HG03064 (cell line): ENCODE measurements around the gene BAIAP3.

Experiments
- ATAC-seq: cut with Tn5 transposase; IDR thresholded peaks from one replicate; pipeline ENCODE4 v1.9.1; 2021; ENCODE audit warnings: low read depth; ENCODE audit not compliant: unreplicated experiment

The BAIAP3 gene

DNA sequence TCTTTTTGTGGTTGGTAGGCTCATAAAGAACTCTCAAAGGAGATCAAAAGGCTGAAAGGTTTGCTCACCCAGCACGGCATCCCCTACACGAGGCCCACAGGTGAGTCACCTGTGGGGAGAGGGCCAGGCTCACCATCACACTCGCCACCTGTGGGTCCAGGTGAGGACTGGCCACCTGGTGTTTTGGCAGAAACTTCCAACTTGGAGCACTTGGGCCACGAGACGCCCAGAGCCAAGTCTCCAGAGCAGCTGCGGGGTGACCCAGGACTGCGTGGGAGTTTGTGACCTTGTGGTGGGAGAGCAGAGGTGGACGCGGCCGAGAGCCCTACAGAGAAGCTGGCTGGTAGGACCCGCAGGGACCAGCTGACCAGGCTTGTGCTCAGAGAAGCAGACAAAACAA, 29.4 kb downstream of the BAIAP3 start:
- no peak for ATAC-seq

- ATAC-seq = no peak
Observed at GRCh38 chr16:1363501-1364041, 30.1 kb downstream of the BAIAP3 start.

- no peak for ATAC-seq
Observed at GRCh38 chr16:1364510-1364909, 31.1 kb downstream of the BAIAP3 start.

DNA sequence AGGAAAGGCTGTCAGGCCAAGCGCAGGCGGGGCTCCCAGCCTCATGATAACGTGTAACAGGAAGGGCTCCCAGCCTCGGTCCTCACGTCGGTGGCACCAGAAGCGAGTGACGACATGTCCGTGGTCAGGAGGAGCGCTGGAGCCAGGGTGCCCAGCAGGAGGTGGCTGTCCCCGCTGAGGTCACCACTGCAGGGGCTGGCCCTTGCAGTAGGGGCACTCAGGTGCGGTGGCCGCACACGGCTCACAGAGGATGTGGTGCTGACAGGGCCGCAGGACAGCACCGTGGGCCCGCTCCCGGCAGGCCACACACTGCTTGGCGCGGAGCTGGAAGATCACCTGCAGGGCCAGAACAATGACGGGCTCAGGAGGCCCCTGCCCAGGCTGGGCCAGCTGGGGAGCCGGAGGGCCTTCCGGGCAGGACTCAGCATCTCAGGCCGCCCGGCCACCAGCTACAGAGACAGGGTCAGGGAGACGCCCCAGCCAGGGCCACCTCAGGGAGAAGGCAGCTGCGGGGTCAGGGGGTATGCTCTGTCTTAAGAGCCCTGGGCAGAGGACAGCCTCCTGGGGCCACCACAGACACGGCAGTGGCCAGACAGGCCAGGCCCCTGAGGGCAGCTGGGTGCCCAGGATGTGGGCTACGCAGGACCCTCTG, 32.7 kb downstream of the BAIAP3 start:
- no peak for ATAC-seq

DNA sequence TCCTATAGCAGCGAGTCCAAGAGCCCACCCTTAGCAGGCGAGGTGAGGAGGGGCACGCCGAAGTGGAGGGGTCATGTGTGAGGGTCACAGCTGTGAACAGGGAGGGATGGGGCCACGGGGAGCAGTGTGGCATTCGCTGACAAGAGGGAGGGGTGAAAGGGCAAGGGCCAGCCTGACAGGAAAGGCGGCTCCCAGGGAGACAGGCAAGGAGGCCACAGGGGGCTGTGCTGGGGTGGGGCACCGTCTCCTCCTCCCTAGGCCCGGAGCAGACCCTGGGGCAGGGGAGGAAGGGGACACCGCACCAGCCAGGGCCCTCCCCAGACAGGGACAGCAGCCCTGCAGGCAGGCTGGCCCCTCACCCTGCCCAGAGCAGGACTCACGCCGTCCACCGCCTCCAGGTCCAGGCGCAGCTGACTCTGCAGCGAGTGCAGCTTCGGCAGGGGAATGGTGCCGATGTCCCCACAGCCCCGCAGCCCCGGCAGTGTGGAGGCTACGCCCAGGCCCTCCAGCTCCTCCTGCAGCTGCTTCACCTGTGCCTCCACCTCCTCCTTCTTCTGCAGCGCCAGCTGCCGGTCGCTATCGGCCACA, 33.4 kb downstream of the BAIAP3 start:
- no peak for ATAC-seq

- ATAC-seq = no peak
Observed at GRCh38 chr16:1367486-1368174, 34.2 kb downstream of the BAIAP3 start.

- no peak for ATAC-seq
Observed at GRCh38 chr16:1371054-1371978, 37.9 kb downstream of the BAIAP3 start.

DNA sequence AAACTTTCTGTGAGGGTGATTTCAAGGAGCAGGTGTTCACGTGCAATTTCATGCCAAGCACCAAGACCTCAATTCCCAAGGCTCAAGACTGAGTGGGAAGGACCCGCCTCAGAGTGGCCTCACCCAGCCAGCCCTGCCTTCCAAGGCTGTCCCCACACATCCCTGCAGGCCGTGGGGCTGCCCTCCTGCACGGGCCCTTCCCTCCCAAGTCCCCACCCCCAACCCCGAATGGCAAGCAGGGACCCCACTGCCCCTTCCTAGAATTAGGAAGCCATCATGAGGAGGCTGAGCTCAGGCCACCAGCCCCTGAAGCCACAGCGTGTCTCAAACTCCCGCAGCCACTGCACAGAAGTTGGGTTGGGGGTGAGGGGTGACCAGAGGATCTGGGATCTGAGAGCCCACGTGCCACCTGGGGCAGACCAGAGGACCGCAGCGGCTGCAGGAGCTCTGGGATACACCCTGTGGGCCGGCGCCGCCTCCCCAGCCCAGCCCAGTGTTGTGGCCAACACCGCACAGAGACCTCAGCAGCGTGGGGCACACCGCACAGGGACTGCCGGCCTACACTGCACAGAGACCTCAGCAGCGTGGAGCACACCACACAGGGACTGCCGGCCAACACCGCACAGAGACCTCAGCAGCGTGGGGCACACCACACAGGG, 39.0 kb downstream of the BAIAP3 start:
- ATAC-seq = no peak

GRCh38 chr16:1374418-1375297, 41.2 kb downstream of the BAIAP3 start:
- no peak for ATAC-seq

DNA sequence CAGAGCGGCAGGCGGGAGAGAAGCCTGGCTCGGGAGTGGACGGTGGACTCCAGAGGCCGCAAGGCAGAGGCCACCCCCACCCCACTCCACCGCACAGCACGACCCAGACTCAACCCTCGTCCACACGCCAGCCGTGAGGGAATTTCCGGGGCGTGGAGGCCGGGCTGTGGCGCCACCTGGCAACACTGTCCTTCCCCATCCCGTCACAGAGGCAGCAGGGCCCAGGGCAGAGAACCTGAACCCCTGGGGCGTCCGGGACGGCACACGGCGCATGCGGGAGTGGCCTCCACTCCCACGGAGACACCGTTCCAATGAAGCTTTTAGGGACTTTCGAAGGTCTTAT, 41.8 kb downstream of the BAIAP3 start:
- no peak for ATAC-seq

GRCh38 chr16:1375741-1376410, 42.4 kb downstream of the BAIAP3 start:
- no peak for ATAC-seq

- ATAC-seq = no peak
Observed at GRCh38 chr16:1377406-1378010, 44.1 kb downstream of the BAIAP3 start.

GRCh38 chr16:1378087-1378803, 44.8 kb downstream of the BAIAP3 start:
- no peak for ATAC-seq

GRCh38 chr16:1378804-1379303, 45.4 kb downstream of the BAIAP3 start:
- ATAC-seq = no peak

GRCh38 chr16:1379304-1380076, 46.0 kb downstream of the BAIAP3 start:
- no peak for ATAC-seq

GRCh38 chr16:1380195-1380594, 46.8 kb downstream of the BAIAP3 start:
- no peak for ATAC-seq
